Stimulated activated CD4-positive, alpha-beta T cell treated with anti-CD3 and anti-CD28 coated beads, Interleukin-1b, Interleukin-23, amount 100 ng/mL, for 1 hour (primary cell): ENCODE results near the gene GJE1.

Experiments
- DNase-seq, 2 donors: peaks; one replicate each; pipeline ENCODE4 v3.0.0-alpha.2; 2020; ENCODE audit warnings: low read depth in 2 of 2

Gene GJE1

DNA sequence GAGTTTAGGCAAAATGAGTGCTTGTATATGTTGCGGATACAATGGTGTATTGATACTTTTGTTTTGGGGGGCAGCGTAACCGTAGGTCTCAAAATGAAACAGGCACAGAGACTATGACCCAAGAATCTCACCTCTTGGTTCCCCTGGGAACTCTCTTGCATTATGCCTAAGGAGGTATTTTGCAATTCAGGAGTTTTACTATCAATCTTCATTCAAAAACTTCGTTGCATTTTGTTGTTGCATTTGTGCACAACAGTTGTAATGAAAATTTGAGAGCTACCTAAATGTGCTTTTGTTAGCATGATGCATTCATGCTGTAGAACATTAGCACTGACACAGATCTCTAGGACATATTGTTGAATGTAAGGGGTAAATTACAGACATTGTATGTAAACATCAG lies 32.5 kb downstream of the GJE1 start:
- DNase-seq: no peak

- DNase-seq: no peak
Observed at GRCh38 chr6:142167071-142167470, 34.3 kb downstream of the GJE1 start.

GRCh38 chr6:142167486-142167885 lies 34.8 kb downstream of the GJE1 start:
- no peak for DNase-seq

DNA sequence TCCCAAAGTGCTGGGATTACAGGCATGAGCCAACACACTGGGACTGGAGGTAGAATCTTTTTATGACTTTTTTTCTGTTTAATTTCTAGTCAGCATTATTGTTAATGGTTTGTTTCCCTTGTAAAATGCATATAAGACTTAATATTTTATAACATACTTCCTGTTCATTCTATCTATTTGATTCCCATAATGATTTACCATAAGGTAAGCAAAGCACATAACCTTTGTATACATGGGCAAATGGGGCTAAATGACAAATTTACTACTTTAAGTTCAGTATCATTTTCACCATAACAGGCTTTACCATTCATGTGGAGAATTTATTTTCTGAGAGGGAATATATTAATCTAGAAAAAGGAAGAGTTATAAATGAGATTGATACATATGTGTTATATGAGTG lies 38.6 kb downstream of the GJE1 start:
- no peak for DNase-seq

DNA sequence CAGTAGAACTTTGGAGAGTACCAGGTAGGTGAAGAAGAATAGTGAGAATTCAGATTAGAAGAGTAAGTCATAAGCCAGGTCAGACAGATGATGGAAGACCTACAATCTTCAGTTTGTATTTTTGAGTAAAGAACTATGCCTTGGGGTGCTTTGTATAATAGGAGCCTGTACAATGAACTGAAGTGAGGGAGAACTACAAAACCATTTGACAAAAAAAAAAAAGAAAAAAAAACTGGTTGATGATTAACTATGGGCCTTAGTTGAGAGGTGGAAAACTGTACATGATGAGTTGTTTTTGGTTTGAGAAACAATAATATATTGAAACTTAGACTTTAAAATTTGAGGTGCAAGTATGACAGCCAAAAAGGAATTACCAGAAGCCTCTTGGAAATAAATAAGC lies 40.0 kb downstream of the GJE1 start:
- DNase-seq: no peak

- no peak for DNase-seq
Observed at GRCh38 chr6:142173980-142174379, 41.3 kb downstream of the GJE1 start.

DNA sequence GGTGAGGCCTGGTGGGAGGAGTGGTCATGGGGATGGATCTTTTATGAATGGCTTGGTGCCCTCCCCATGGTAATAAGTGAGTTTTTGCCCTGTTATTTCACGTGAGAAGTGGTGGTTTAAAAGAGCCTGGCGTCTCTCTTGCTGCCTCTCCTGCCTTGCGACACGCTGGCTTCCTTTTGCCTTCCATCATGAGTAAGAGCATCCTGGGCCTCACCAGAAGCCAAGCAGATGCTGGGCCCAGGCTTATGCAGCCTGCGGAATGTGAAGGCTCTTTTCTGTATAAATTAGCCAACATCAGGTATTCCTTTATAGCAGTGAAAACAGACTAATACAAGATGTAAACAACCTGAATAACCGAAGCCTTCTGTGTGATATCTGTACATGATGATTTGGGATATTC lies 42.0 kb downstream of the GJE1 start:
- DNase-seq: no peak

GRCh38 chr6:142178129-142178528 lies 45.4 kb downstream of the GJE1 start:
- no peak for DNase-seq

GRCh38 chr6:142182004-142182403 lies 49.3 kb downstream of the GJE1 start:
- DNase-seq: no peak

GRCh38 chr6:142183351-142183750 lies 50.6 kb downstream of the GJE1 start:
- no peak for DNase-seq

- DNase-seq: no peak
Observed at GRCh38 chr6:142184307-142184706, 51.6 kb downstream of the GJE1 start.
